GOT3 (cell line): ENCODE data around the gene STK33.

Experiments
- DNase-seq: peaks from one replicate; lab custom pipeline; 2025; ENCODE audit warnings: mixed read lengths; lab: John Stamatoyannopoulos, UW

STK33 gene

GRCh38 chr11:8415195-8415594 lies 178.8 kb downstream of the STK33 start:
- no peak for DNase-seq

DNA sequence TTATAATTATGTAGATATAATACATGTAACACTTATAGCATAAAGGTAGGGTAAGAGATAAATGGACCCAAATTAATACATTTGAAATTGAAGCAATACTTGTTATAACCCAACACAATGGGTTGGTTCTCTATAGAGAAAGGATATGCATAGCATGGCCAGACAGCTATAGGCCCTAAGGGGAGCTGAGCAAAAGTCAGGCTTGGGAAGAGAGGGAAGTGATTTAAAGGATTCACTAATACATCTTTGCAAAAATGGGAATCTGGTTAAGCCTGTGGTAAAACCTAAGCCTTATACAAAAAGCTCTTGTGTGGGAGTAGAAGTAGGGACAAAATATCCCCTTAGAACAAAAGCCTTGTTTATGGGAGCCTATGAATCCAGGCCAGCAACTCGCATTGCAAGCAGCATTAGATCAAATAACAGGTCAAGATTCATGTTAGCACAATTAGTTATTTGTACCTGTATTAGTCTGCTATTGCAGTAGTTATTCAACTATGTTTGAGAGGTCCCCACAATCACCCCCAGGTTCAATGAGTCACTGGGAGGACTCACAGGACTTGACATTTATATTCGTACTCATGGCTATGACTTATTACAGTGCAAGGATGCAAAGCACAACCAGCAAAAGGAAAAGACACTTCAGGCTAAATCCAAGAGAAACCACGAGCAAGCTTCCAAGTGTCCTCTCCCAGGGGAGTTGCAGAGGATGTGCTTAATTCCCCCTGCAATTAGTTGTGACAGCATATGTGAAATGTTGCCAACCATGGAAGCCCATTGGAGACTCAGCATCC lies 185.7 kb downstream of the STK33 start:
- DNase-seq = no peak

DNA sequence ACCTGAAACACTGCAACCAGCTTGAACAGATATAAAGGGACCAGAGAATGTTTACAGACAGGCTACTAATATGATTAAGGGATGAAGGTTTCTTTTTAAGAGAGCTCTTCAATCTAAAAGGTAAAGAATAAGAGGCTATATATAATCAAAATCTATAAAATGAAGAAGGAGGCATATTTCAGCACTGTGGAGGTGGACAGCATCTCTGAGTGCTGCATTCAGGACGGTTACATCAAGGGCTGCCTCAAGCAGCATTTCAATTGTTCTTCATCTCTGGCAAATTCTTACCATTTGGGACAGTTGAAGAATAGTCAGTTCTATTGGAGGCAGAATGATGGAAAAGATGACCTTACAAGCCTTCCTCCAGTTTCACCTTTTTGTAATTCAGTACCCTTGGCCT lies 190.7 kb downstream of the STK33 start:
- DNase-seq = no peak

DNA sequence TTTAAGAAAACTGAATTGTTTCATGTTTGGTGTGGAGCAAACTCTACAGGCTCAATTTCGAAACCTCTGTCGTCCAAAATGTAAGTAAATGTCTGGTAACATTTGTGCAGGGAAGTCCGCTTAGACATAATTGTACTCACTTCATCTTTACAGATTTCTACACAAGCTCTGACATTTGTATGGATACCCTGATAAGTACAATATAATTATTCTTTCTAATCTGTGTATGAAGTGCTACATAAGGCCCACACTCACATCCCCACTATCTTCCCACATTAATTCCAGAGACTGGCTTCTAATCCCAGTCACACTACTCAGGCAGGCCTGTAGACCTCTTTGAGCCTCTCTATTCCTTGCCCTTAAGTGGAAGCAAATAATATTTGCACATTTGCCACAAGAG lies 201.1 kb downstream of the STK33 start:
- DNase-seq = no peak

GRCh38 chr11:8392166-8392565 lies 201.9 kb downstream of the STK33 start:
- no peak for DNase-seq

GRCh38 chr11:8390851-8391612 lies 203.0 kb downstream of the STK33 start:
- no peak for DNase-seq

DNA sequence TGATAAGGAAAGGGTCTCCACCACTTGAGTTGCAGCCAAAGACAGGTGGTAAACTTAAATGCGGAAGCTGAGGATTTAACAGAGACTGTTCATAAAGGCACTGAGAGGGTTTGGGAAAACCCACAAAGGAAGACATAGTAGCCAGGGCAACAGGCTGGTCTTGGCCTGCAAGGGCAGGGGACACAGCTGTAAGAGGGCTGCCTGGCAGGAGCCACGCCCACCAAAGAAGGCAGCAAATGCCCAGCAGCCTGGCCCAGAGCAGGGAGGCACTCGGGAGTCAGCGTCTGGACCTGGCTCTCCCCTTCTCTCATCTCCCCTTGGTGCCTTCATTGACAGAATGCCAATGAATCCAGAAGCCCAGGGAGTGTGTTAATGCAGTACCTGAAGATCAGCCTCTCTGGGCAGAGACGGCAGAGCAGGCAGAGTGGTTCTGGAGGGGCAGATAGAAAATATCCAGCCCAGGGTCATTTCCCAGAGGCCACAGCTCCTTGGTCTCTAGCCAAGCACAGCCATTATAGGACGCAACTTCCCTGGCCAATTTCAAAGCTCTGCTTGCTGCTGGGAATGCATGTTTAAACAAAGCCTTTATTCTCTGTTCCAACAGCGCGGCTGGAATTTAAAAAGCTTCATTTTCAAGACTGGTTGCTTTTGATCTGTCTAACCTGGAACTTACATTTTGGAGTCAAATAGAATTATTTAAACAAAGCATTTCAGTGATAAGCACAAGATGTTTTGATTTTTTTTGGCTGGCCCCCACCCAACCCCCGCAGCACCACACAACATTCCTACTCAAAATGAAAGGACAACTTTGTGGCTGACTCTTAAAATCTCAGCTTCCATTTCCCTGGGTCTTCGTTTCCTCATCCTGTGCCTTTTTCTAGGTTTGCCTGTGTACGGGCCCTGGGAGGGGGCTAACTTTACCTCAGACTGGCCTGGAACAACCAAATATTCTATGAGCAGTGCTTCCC lies 204.7 kb downstream of the STK33 start:
- no peak for DNase-seq

DNA sequence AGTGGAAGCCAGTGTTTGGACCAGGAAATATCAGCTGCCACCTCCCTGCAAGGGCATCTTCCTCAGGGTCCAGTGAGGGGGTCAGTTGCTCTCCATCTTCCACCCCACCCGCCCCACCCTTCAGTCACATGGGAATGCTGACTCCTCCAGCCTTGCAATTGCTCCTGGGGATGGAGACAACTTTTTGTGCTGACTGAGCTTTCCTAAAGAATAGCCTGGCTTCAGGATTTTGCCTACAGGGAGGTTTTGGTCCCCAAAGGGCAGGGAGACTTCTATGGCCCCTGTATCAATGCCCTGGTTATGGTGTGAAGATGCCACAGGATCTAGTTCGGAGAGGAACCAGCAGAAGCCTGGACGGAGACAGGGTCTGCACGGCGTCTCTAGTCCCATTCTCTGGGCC lies 206.3 kb downstream of the STK33 start:
- no peak for DNase-seq

GRCh38 chr11:8387141-8387540 lies 206.9 kb downstream of the STK33 start:
- DNase-seq = no peak

DNA sequence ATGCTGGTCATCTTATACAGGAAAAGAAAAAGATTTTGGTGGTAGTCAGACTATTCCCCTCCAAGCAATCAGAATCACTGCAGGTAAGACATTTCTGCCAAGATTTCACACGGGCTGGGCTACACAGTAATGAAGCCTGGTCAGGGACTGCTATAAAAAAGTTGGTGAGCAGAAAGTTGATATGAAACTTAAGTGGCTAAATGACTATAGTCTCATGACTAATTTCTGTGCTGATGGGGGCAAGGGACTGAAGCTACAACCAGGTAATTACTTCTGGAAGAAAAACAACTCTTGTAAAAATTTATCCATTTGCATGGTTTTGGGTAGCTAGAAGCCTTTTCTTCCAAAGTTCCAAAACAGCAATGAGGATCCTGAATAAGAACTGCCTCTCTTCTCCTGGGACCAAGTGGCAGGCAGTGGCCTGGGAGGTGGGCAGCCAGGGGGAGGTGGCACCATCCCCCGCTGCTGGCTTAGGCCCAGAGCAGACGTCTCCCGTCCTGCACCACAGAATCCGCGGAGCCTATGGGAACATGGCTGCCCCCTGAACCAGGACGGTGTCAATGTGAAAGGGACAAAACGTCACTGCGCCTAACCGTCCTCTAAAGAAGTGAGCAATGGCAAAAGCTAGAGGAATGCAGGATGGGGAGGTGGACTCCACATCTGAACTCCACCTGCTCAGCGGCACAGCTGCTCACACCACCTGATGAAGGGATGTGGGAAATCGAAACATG lies 207.7 kb downstream of the STK33 start:
- no peak for DNase-seq

- no peak for DNase-seq
These were observed 209.7 kb downstream of the STK33 start for GRCh38 chr11:8384199-8384821.

GRCh38 chr11:8383627-8384026 lies 210.4 kb downstream of the STK33 start:
- no peak for DNase-seq

DNA sequence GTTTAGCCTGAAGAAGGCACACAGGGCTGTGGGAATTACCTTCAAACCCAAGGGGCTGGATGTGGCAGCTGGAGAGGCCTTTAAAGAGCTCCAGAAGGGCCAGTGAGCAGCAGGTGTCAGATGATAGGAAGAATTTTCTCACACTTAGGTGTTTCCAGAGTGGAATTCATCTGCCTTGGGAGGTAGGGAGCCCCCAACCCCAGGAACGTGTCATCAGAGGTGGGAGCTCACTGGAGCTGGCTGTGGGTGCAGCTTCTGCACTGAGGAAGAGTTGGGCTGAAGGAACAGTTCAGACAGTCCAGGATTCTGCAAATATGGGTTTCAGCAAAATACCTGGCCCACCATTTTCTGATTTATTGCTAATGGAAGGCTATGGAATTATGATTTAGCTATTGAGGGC lies 210.8 kb downstream of the STK33 start:
- DNase-seq = no peak

GRCh38 chr11:8382436-8383053 lies 211.5 kb downstream of the STK33 start:
- DNase-seq = no peak

GRCh38 chr11:8381871-8382396 lies 212.1 kb downstream of the STK33 start:
- DNase-seq = no peak

DNA sequence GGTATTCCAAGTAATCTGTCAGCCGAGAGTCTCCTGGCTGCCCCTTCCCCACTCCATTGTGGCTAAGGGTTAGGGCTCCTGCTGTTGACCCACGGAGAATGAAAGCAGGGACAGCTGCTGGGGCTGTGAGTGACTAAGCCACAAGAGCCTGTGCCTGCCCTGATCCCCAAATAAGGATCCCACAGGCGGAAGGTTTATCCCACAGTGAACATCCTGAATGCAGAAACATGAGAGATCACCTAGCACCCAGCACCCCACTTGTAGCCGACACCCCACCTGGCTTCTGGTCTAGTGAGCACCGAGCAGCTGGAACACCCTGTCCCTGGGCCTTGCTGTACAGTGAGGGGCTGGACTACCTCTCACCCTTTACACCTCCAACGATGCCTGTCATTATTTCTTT lies 212.7 kb downstream of the STK33 start:
- no peak for DNase-seq

GRCh38 chr11:8375932-8376331 lies 218.1 kb downstream of the STK33 start:
- DNase-seq = no peak

GRCh38 chr11:8375460-8375859 lies 218.6 kb downstream of the STK33 start:
- no peak for DNase-seq

- no peak for DNase-seq
These were observed 219.3 kb downstream of the STK33 start for GRCh38 chr11:8374716-8375115.
